HG03354 (cell line): Measurements from ENCODE around the gene PPP6R1.

ENCODE experiments used
- ATAC-seq: cut with Tn5 transposase; IDR thresholded peaks from one replicate; pipeline ENCODE4 v1.9.1; 2021; ENCODE audit warnings: mild to moderate bottlenecking; ENCODE audit not compliant: unreplicated experiment, poor library complexity, severe bottlenecking

PPP6R1 gene

DNA sequence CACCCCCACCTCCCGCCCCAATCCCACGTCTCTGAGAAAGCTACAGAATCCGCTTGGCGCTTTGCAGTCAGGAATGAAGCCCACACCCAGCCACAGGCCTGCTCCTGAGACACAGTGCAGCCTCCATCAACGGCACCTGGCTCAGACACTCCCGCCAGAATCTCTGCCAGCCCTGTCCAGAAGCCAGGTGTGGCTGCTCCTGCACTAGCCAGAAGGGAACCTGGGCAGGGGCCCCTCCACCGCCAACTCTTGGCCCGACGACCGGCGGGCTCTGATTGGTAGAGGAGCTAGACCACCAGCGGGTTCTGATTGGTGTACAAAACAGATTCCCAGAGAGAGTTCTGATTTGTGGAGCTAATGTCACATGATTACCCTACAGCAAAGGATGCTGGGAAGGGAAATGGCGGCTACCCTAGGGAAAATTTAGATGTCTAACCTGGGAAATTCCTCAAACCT is 2.9 kb upstream of the PPP6R1 start:
- ATAC-seq: no peak

DNA sequence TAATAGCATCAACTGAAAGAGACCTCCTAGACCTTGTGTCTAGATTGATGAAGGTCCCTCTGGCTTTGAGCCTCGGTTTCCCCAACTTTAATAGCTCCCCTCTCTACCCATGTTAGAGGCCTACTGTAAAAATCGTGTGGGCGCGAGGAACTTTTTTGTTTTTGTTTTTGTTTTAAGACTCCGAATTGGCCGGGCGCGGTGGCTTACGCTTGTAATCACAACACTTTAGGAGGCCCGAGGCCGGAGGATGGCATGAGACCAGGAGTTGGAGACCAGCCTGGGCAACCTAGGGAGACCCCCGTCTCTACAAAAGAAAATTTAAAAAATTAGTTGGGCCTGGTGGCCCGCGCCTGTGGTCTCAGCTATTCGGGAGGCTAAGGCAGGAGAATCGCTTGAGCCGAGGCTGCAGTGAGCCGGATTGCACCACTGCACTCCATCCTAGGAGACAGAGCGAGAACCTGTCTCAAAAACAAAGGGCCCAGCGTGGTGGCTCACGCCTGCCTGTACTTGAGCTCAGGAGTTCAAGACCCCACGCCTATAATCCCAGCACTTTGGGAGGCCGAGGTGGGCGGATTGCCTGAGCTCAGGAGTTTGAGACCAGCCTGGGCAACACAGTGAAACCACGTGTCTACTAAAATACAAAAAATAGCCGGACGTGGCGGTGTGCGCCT is 858 bp upstream of the PPP6R1 start:
- no peak for ATAC-seq

DNA sequence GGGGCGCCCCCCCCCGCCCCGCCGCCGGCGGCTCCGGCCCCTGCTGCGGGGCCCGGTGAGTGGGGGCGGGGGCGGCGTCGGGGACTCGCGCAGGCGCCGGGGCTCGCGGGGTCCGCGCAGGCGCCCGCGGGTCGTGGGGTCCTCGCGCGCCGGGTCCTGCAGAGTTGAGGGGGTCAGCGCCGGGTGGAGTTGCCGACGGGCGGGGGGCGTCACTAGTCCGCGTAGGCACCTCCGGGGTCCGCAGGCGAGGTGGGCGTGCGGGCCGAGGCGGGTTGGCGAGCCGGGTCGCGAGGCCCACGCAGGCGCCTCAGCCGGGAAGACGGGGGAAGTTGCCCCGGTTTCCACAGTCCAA is 365 bp downstream of the PPP6R1 start:
- peak; percentile 11 for ATAC-seq

DNA sequence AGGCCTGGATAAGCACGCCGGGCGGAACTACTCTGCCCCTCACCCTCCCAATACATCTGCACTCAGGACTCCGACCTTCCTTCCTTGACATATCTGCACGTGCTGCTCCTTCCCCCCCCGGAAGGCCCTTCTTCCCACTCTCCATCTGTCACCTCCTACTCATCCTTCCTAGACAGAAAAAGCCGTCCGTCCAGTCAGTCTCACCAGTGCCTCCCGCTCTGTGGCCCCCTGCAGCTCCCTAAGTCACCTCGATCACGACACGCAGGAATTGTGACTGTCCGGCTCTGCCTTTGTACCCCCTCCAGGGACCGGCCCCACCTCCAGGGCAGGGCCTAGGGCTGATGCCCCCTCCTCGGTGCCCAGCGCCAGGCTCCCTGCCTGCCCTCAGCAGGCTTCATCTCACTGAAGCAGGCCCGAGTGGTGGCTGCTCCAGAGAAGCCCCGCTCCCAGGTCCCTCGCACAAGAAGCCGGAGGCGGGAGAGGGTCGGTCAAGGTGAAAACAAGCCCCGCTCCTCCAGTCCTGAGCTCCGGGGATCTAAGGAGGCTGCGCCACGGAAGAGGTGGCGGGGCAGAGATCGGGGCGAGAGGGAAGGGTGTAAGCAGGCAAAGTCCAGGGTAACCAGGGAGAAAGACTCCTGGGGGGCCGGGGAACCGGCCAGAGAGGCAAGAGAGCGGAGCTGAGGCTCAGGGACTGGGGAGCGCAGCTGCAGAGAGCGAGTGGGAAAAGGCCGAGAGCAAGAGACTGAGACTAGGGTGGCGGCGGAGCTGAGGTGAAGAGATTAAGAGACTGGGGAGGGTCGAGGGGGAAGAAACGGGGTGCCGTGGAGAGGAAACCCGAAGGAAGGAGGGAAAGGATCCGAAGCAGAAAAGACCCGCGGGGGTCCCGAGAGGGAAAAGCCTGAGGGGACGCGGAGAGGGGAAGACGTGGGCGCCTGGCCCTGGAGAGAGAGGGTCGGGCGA is 1.1 kb downstream of the PPP6R1 start:
- no peak for ATAC-seq

DNA sequence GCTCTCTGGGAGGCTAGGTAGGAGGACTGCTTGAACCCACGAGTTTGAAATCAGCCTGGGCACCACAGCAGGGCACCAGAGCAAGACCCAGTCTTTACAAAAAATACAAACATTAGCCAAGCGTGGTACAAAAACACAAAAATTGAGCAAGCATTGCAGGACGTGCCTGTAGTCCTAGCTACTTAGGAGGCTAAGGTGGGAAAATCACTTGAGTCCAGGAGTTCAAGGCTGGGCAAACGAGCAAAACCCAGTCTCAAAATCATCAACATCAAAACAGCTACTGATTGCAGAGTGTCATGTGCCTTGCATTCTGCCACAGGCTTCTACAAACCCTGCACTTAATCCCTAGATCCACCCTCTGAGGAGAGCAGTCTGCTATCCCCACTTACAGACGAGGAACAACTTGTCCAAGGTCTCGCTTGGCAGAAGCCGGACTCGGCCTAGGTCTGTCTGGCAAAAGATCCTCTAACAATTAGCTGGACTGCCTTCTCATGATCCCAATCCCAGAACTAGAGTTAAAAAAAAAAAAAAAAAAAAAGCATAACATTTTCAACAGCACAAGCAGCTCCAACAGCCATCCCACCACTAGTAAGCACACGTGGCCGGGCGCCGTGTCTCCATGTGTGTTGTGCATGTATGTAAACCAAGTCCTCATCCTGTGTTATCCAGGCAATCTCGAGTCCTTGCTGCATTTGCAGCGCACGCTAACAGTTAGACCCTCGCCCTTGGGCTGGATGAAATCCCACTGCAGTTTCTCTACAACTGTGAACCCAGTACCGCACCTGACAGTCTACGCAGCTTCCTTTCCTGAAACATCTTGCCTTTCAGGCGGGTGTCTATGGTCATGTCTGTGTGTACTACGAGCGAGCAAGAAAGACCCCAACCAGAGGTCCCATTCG is 2.0 kb downstream of the PPP6R1 start:
- ATAC-seq: no peak

DNA sequence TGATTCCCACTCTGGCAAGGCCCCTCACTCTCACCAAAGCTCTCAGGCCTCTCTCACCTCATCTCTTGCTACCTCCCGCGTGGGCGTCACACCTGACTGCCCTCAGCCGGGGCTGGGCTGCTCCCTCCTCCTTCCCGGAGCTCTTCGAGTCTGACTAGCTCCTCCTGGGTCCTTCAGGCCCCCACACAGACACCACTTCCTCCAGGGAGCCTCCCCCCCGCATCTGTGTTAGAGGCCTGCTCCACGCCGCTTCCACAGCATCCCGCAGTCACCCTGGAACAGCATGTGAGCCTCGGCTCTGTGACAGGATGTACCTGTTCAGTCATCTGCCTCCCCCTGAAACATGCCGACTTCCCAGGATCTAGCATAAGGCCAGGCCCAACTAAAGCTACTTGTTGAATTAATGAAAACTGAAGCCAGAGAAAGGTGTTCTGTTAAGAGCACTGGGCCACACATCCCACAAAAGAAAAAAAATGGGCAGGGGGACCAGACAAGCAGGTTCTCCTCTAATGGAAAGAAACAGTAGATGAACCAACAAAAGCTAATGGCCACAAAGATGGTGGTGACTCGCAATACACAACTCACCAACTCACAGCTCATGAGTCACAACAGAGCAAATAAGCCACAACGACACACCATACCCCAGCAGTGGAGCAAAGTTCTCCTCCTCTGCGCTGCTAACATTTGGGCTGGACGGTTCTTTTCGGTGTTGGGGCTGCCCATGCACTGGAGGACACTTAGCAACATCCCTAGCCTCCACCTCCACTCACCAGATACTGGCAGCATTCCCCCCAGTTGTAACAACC is 3.0 kb downstream of the PPP6R1 start:
- no peak for ATAC-seq

DNA sequence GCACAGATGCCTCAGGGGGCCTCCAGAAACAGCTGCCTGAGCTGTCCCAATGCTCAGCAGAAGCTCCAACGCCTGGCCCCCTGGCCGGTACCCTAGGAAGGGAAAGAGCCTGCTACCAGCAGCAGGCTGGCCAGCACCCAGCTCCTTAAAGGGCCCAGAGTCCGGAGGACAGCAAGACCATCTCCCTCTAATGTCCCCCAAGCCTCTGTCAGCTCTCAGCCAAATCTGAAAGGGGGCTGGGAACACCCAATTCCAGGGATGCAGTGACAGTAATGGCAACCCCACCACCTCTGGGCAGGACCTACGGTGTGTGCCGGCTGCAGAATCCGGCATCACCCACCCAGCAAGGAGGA is 4.2 kb downstream of the PPP6R1 start:
- no peak for ATAC-seq

DNA sequence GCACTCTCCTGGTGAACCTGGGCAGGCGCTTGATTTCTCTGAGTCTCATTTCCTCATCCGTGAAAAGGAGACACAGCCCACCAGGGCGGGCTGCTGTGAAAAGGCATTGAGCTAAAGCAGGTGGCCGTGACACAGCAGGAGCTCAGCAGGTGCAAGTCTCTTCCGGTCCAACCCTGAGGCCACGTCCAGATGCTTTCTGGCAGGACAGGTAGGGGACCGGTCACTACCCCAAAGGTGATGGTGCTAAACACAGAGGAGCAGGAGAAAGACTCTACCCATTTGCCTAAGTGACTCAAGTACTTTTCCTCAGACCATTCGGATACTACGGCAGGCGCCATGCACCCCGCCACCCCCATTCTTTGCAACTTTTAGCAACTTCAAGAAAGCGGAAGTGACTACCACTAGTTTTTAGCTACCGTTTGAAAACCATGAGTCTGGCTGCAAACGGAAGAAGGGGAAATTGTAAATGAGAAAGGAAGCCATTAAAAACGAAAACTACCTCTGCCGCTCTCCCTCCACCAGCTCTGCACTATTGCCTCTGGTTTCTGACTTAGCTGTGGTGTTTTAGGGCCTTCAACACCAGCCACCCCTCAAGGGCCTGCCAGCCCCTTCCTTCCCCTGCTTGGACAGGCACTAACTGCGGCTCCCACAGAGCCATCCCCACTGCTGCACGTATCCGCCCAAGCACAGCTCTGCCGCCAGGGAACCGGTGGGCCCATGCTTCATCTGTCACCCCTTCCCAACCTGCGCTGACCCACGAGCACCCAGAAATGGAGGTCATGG is 4.8 kb downstream of the PPP6R1 start:
- ATAC-seq: peak; percentile 52

DNA sequence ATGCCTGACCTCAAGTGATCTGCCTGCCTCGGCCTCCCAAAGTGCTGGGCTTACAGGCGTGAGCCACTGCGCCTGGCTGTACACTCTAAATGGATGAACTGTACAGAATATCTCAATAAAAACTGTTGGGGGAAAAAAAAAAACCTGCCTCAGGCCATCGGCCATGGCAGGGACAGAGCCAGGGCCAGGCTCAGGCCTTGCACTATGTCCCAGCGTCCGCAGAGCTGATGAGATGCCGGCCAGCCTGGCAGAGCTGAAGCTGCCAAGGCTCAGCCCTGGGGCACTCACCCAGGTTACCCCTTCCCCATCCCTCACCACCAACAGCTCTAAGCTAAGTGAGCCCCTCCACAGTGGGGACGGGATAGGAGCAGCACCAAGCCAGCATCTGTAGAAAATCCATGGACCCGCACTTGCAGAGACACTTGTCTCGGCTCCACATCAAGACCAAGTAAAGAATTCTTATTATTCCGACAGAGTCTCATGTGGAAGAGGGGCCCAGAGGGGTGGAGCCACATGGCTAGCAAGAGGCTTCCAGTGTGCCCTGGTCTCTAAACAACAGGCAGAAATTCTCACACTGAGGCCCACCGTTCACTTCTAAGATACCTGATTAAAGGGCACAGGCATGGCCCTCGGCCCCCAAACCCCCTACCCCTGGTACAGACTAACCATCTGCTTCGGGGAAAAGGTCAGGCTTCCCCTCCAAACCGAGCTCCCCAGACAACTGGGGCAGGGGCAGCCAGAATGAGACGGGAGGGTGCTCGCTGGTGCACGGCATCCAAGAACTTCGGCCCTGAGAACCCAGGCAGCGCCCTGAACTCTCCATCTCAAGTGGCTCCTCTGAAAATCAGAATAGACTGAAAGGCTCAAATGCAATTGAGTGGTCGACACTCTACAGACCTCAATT is 5.8 kb downstream of the PPP6R1 start:
- ATAC-seq: no peak

DNA sequence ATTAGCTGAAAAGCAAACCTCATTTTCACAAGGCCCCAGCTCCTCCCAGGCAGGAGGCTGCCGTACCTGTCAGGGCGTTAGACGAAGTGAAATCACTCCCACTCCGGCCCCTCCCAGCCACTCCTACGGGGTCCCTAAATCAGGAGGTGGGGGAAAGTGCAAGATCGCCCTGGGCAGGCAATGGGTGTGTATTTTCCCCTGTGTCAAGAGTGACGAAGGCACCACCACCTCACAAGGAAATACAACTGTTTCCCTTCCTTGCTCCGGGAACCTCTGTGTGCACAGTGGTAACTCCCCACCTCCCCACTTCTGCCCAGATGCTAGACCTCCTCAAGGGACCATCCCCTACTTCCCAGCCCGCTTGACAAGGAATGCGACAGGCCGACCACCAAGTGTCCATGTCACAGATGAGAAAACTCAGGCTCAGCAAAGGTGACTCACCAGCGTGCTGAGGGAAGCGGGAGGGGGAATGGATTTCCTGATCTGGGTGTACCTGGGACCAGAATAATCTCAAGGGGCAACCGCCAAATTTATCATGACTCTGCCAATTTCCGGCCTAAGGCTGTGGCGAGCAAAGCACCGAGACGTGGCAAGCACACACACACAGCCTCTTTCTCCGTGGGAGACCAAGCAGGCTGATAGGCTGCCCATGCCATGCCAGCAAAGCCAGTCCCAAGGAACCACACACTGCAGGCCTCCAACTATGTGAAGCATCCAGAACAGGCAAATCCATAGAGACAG is 7.3 kb downstream of the PPP6R1 start:
- no peak for ATAC-seq

DNA sequence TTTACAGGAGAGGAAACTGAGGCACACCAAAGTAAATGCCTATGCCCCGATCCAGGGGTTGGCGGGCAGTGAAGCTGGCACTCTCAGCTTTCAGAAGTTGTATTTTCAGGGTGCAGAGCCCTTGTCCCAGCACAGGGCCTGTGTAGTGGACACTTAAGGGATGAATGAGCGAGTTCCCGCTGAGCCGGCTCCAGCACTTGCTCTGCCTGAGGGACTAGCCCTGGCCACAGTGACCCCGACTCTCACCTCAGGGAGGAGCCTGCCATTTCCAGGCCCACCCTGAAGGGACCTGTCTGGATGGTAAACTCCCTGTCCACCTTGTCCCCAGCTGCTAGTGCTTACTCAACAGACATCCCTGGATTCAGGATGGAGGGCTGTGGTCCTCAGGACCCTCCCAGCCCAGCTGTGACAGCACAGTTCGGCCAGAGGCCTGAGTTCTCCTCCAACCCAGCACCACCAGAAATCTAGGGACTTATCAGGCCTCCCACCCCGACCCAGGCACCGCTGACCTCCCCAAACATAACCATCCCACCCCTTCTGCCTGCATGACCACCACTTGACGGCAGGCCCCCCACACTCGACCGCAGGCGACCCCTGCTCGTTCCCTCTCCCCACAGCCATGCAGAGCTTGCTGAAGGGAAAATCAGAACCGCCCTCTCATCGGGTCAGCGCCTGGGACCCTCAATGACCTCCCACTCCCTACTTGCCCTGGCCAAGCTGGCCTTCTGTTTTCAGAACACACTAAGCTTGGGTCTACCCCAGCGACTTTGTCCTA is 8.4 kb downstream of the PPP6R1 start:
- no peak for ATAC-seq

DNA sequence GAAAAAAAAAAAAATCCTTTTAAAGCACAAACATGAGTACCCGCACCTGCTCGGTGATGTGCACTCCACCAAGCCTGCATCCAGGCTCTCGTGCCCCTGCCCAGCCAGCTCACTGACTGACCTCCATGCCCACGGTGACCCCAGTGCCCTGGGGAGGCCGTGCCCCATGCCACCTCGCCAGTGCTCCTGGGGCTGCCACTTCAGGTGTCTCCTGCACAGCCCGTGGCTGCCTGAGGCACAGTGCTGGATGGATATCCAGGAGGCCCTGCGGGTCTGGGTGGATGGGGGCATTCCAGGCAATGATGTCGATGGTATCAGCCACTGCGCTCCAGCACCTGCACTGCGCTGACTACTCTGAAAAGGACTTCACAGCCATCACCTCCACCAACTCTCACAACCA is 9.0 kb downstream of the PPP6R1 start:
- no peak for ATAC-seq

DNA sequence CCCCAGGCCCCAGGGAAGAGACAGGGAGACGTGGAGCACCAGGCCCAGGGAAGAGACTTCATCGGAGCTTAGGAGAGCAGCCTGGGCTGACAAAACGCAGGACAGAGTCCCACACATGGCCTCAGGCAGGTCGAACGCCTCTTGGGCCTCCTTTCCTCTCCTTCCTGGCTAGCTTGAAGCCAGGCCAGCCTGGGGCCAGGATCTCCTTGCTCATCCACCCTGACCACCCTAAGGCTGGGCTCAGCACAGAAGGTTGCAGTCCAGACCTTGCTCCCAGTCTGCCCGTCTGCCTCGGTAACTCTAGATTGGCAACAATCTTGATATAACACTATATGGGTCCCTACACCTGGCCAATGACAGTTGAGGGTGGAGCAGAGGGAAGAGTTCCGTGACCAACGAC is 10.1 kb downstream of the PPP6R1 start:
- ATAC-seq: no peak

DNA sequence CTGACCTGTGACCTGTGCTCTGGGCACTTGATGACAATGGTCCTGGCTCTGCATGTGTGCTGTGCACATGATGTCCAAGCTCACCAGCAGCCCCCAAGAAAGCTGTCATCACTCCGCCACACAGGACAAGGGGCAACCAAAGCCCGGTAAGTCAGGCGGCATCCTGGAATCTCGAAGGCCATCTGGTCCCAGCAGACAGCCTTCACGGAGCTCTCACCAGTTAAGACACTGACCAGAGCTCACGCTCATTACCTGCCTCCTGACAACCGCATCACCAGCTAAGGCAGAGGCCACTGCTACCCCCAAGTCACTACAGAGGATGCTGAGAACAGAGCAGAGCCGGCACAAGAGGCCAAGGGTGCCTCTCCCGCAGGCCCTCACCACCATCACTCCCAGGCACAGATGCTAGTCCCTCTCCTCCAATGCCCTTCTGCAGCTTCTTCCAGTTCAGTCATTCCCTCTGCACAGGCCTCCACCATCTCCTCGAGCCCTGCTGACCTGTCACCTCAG is 10.6 kb downstream of the PPP6R1 start:
- no peak for ATAC-seq

DNA sequence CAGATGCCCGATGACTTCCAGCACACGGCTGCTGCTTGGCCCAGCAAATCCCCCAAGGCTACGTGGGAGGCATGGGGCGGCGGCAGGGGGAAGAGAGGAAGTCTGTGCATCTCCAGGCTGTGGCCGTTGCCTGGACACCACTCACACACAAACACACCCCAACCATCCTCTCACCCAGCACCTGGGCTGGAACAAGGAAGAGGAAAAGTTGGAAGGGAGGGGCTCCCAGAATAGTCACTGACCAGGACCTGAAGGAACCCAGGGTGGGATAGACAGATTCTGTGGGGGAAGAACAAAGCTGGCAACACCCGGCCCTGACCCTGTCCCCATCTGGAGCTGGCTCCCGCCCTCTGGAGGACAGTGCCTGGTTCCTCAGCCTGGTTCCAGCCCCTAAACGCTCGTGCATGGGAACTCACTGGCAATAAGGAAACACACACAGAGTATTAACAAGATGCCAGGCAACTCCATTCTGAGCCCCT is 11.2 kb downstream of the PPP6R1 start:
- no peak for ATAC-seq
